ENCODE data around the gene MICAL2. TPM values are rescaled to one million over a fixed set of nuclear protein-coding genes. Genes with fewer than 3 reads are reported as not detected.
A peak's percentile ranks its signal among the peaks of the same experiment; 100 is the strongest.

The MICAL2 gene
- total RNA-seq, 3 donors from 2014 or later = 263 to 384 (median 312) TPM

DNA sequence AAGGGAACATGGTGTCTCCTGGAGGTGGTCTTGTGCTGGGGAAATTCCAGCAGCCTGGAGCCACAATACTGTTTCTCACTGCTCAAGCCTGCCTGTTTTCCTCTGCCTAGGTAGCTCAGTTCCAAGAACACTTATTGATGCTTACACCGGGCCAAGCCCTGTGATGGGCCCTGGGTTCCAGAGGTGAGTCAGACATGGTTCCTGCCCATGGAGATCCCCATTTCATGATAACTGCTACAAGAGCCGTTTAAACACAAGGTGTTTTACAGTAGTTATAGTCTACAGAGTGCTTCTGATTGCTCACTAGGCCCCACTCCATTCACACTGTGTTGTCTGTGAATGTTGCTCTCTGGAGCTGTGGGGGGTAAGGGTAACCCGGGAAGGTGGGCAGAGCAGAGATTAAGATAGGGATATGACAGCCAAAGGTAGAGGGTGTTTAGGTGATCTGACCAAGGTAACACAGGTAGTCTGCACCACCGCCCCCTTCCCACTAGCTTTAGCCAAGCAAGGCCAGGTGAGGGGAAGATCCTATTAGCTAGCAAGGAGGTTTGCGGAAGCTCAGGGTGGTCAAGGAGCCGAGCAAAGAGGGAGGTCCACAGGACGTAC lies 696 bp upstream of the MICAL2 start:
- no peak overlapping the region for H3K4me3 ChIP-seq
- no peaks in the 10 kb centered on the region for H3K9me3 ChIP-seq
- H3K36me3 ChIP-seq (ENCODE audit: low read depth) = no peaks in the 10 kb centered on the region
- intact Hi-C loops (cut with DNase I, micrococcal nuclease) = loop anchor here in 1 of 2 donors (10.0 kb wide), 1 partner anchor 125 kb away; no protein-coding TSS in a partner anchor
- TF ChIP-seq, protein P1, sequence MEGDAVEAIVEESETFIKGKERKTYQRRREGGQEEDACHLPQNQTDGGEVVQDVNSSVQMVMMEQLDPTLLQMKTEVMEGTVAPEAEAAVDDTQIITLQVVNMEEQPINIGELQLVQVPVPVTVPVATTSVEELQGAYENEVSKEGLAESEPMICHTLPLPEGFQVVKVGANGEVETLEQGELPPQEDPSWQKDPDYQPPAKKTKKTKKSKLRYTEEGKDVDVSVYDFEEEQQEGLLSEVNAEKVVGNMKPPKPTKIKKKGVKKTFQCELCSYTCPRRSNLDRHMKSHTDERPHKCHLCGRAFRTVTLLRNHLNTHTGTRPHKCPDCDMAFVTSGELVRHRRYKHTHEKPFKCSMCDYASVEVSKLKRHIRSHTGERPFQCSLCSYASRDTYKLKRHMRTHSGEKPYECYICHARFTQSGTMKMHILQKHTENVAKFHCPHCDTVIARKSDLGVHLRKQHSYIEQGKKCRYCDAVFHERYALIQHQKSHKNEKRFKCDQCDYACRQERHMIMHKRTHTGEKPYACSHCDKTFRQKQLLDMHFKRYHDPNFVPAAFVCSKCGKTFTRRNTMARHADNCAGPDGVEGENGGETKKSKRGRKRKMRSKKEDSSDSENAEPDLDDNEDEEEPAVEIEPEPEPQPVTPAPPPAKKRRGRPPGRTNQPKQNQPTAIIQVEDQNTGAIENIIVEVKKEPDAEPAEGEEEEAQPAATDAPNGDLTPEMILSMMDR (IDR thresholded peaks at IDR 0.05) = no peak
- no peak for DNase-seq
- H3K4me1 ChIP-seq (ENCODE audit: low read depth) = peaks cover 7% of the 10 kb centered on the region
- ATAC-seq = peak; percentile 29

DNA sequence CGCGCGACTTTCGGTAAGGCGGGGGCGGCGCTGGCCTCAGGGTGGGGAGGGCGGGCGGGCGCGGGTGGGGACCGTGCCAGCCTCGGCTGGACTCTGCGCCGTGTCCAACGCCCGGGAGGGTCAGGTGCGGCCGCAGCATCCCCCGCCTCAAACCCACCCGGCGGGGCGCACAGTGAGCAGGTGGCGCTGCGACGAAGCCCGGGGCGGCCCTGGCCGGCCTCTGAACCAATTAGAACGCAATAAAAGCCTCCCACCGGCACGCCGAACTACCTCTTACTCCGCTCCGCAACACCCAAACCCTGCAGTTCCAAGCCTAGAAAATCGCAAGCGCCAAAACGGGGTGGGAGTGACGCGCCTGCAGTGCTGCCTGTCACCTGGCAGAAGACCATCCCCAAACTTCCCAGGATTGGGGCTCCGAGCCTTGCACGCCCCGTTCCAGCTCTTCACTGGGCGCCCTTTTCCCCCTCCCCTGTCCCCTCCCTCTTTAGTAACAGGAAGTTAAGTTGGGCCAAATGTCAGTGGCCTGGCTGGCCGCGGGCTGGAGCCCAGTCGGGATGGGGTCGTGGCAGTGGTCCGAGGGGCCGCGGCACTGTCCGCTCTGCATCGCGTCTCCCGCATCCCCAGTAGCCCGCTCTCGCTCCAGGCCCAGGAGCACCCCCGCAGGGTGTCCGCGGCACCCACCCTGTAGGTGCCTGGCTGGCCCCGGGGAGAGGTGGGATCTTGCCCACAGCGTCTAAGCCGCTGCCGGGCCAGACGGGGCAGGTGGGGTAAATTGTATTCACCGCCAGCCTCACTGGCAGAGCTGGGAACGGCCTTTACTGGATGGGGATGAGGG lies 541 bp downstream of the MICAL2 start:
- Histone ChIP-seq H3K4me3 (peak overlapping the region; percentile 77), H3K9me3 (no peaks in the 10 kb centered on the region), H3K36me3 (ENCODE audit: low read depth) (no peaks in the 10 kb centered on the region), H3K4me1 (ENCODE audit: low read depth) (peaks cover 7% of the 10 kb centered on the region)
- ATAC-seq = peak; percentile 47
- TF ChIP-seq, protein P1 (IDR thresholded peaks at IDR 0.05) = no peak
- peak; percentile 57 to 70 (median 68) for DNase-seq
- intact Hi-C loops (cut with DNase I, micrococcal nuclease) = loop anchor here in 1 of 2 donors (10.0 kb wide), 1 partner anchor 124 kb away; no protein-coding TSS in a partner anchor

DNA sequence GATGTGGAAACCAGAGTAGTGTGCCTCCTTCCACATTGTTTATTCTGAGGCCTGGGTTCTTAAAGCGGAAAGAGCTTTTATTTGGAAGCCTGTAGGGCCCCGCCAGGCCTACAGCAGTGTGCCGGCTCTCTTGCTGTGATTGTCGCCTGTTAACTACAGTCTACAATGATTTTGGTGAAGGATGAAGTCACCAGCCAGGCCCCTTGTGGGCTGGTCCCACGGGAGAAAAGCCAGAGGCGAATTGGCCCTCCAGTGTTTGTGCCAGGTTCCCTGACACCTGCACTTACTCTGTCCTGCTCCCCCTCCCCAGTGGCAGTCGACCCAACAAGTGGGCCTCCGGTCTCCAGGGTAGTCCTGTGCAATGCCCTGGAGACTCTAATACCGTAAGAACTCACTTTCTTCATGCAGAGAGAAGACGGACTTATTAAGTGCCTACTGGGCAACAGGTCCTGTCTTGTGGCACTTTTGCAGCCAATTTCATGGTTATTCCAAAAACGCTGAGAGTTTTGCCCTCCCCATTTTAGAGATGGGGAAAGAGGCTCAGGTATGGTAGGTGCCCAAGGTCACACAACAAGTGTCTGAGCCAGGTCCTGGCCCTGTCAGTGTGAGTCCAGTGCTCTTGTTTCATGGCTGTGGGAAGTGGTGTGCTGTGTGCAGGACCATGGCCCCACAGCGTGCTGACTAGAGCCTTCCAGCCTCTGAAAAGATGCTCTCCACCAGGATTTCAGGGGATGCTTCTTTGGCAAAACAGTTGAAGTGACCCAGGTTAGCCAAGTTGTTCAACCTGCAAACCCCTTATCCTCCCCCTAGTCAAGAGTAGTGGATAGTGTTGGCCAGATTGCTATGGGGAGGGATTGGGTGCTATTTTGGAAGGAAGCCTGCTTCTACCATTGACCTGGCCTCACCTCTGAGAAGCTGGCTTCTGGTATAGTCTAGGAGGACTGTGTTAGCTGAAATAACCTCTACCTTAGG lies 1.4 kb downstream of the MICAL2 start:
- TF ChIP-seq, protein P1 (IDR thresholded peaks at IDR 0.05) = no peak
- Histone ChIP-seq H3K4me1 (ENCODE audit: low read depth) (peaks cover 7% of the 10 kb centered on the region), H3K36me3 (ENCODE audit: low read depth) (no peaks in the 10 kb centered on the region), H3K4me3 (peak overlapping the region; percentile 77), H3K9me3 (no peaks in the 10 kb centered on the region)
- peak; percentile 0 for ATAC-seq
- peak in 1 of 3 donors; percentile 35 for DNase-seq
- intact Hi-C loops (cut with DNase I, micrococcal nuclease) = loop anchor here in 1 of 2 donors (10.0 kb wide), 1 partner anchor 123 kb away; no protein-coding TSS in a partner anchor

DNA sequence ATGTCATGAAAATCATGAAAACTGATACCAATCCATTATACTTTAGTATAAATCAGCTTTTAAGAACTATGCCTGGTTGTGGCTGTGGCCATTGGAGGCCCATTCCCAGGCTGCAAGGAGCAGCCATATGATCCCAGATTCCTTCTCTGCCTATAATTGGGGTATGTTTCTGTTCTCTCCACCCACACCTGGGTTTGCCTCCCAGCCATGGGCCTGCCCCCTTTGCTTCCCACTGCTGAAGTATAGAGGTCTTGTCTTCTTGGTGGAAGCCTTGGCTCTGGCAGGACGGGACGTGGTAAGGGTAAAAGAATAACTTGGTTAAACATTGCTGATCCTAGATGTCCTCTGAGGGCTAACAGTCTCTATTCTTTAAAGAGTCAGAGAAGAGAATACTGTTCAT lies 2.4 kb downstream of the MICAL2 start:
- no peak for ATAC-seq
- Histone ChIP-seq H3K4me3 (no peak overlapping the region), H3K36me3 (ENCODE audit: low read depth) (no peaks in the 10 kb centered on the region), H3K4me1 (ENCODE audit: low read depth) (peaks cover 7% of the 10 kb centered on the region), H3K9me3 (no peaks in the 10 kb centered on the region)
- no peak for DNase-seq
- TF ChIP-seq, protein P1 (IDR thresholded peaks at IDR 0.05) = no peak
- intact Hi-C loops (cut with DNase I, micrococcal nuclease) = loop anchor here in 1 of 2 donors (10.0 kb wide), 1 partner anchor 122 kb away; no protein-coding TSS in a partner anchor

DNA sequence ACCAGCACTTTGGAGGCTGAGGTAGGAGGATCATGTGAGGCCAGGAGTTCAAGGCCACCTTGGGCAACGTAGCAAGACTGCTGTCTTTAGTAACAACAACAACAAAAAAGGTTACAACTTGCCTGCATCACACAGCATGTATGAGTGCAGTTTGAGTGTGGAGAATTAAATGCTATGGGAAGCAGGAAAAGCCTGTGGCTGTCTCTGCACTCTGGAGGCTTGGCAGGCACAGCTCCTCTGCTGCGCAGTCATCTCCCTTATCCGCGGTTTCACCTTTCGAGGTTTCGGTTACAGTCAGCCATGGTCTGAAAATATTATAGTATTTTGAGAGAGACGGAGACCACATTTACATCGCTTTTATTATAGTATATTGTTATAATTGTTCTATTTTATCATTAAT lies 2.9 kb downstream of the MICAL2 start:
- Histone ChIP-seq H3K4me3 (no peak overlapping the region), H3K9me3 (no peaks in the 10 kb centered on the region), H3K4me1 (ENCODE audit: low read depth) (peaks cover 7% of the 10 kb centered on the region), H3K36me3 (ENCODE audit: low read depth) (no peaks in the 10 kb centered on the region)
- TF ChIP-seq, protein P1 (IDR thresholded peaks at IDR 0.05) = no peak
- intact Hi-C loops (cut with DNase I, micrococcal nuclease) = loop anchor here in 1 of 2 donors (10.0 kb wide), 1 partner anchor 122 kb away; no protein-coding TSS in a partner anchor
- ATAC-seq (no peak), DNase-seq (no peak)
